Activated CD8-positive, alpha-beta T cell treated with anti-CD3 and anti-CD28 coated beads for 36 hours (primary cell): ENCODE measurements around the gene CDH23. TPM values are rescaled to one million over a fixed set of nuclear protein-coding genes. Genes with fewer than 3 reads are reported as not detected.

Experiments used
- ATAC-seq: fragments of 200-7000 bp; cut with Tn5 transposase; one replicate; pipeline ENCODE4 v1.10.0; 2021; ENCODE audit warnings: mild to moderate bottlenecking, moderate library complexity
- CTCF ChIA-PET: fragments of 350-600 bp; sonication (Branson Sonifier 250); formaldehyde crosslinking; loops from one replicate; lab custom pipeline; 2021; ENCODE audit warnings: antibody characterized with exemption; lab: Charles Lee
- POLR2A ChIA-PET: fragments of 350-600 bp; sonication (Branson Sonifier 250); formaldehyde crosslinking; loops from one replicate; lab custom pipeline; 2021; ENCODE audit warnings: antibody characterized with exemption; lab: Charles Lee
- DNase-seq: peaks from one replicate; pipeline ENCODE4 v3.0.0-alpha.2; 2020
- H3K27ac Mint-ChIP-seq: one replicate; pipeline ENCODE4 v1.8.0; 2021; ENCODE audit warnings: mild to moderate bottlenecking, mixed read lengths
- H3K27me3 Mint-ChIP-seq: one replicate; pipeline ENCODE4 v1.8.0; 2021; ENCODE audit warnings: mixed read lengths
- H3K36me3 Mint-ChIP-seq: one replicate; pipeline ENCODE4 v1.8.0; 2021; ENCODE audit warnings: low read depth, mixed read lengths
- H3K4me1 Mint-ChIP-seq: one replicate; pipeline ENCODE4 v1.8.0; 2021; ENCODE audit warnings: low read depth, mixed read lengths
- H3K4me3 Mint-ChIP-seq: one replicate; pipeline ENCODE4 v1.8.0; 2021; ENCODE audit warnings: mild to moderate bottlenecking, moderate library complexity, mixed read lengths
- H3K9me3 Mint-ChIP-seq: one replicate; pipeline ENCODE4 v1.8.0; 2021; ENCODE audit warnings: mixed read lengths
- intact Hi-C: fragments of 100-400 bp; cut with micrococcal nuclease; formaldehyde crosslinking; loops from one replicate; pipeline ENCODE4 v1.10.0; 2022
- total RNA-seq, 2 experiments: library from RNA; stranded (reverse); gene quantifications; one replicate each; pipeline ENCODE4 v1.2.3, GENCODE V29; 2021
- TF ChIP-seq, protein P1 (sequence below): fragments of 200-600 bp; IDR thresholded peaks from one replicate; pipeline ENCODE4 v1.8.0; 2022; ENCODE audit warnings: antibody characterized with exemption, mild to moderate bottlenecking

Gene CDH23
- total RNA-seq, 2 experiments from 2014 or later, result 2.4 to 2.7 TPM

DNA sequence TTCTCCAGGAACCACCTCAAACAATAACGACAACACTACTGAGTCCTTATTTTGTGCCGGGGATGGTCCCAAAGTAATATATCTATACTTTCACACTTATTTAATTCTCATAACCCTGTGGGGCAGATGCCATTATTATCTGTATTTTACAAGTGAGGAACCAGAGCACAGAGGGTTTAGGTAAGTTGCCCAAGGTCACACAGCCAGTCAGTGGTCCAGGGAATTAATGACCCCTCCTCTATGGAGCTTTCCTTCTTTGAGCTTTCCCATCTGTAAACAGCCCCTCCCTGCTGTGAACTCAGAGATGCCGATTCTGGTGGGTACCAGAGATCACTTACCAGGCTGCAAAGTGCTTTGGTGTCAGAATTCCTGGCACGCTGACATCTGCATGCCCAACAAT lies 217.2 kb downstream of the CDH23 start:
- intact Hi-C loops, result loop anchor here (10.0 kb wide), 1 partner anchor 219 kb away; the partner anchor contains the start of gene CDH23
- CTCF ChIA-PET, result interaction anchor here (1.6 to 2.3 kb wide), 2 partner anchors 83 to 295 kb away, joined by 4 to 6 read pairs; partner anchors contain the start of gene SLC29A3
- no peak overlapping the region for H3K27ac Mint-ChIP-seq

DNA sequence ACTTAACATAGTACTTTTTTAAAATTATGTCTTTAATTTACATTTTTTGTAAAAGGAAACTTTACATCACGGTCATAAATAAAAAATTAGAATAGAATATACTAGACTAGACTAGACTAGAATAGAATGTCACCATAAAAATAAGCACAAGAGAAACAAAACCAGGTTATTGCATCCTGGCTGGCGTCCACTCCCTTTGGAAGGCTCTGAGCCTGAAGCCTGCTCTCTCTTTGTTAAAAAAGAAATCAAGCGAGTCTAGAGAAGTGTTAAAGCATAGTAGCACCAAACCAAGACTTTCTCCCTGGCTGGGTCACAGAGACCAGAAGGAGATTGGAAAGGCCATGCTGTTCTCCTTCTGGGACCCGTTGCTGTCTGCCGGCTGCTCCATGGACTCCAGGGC lies 218.2 kb downstream of the CDH23 start:
- intact Hi-C loops, result loop anchor here (10.0 kb wide), 1 partner anchor 220 kb away; the partner anchor contains the start of gene CDH23
- no peaks in the 10 kb centered on the region for H3K36me3 Mint-ChIP-seq
- DNase-seq (no peak), ATAC-seq (no peak)
- H3K4me3 Mint-ChIP-seq, result no peak overlapping the region
- no peak overlapping the region for H3K27ac Mint-ChIP-seq
- CTCF ChIA-PET, result no interaction called here
- no peaks in the 10 kb centered on the region for H3K9me3 Mint-ChIP-seq
- POLR2A ChIA-PET, result no interaction called here
- H3K4me1 Mint-ChIP-seq, result no peaks in the 10 kb centered on the region
- TF ChIP-seq, protein P1, sequence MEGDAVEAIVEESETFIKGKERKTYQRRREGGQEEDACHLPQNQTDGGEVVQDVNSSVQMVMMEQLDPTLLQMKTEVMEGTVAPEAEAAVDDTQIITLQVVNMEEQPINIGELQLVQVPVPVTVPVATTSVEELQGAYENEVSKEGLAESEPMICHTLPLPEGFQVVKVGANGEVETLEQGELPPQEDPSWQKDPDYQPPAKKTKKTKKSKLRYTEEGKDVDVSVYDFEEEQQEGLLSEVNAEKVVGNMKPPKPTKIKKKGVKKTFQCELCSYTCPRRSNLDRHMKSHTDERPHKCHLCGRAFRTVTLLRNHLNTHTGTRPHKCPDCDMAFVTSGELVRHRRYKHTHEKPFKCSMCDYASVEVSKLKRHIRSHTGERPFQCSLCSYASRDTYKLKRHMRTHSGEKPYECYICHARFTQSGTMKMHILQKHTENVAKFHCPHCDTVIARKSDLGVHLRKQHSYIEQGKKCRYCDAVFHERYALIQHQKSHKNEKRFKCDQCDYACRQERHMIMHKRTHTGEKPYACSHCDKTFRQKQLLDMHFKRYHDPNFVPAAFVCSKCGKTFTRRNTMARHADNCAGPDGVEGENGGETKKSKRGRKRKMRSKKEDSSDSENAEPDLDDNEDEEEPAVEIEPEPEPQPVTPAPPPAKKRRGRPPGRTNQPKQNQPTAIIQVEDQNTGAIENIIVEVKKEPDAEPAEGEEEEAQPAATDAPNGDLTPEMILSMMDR, result no peak
- no peaks in the 10 kb centered on the region for H3K27me3 Mint-ChIP-seq

More for the DNA sequence above, 217.2 kb downstream of the CDH23 start:
- H3K36me3 Mint-ChIP-seq, result no peaks in the 10 kb centered on the region
- no peaks in the 10 kb centered on the region for H3K4me1 Mint-ChIP-seq
- H3K4me3 Mint-ChIP-seq, result no peak overlapping the region
- DNase-seq (no peak), ATAC-seq (no peak)
- H3K27me3 Mint-ChIP-seq, result peaks cover 2% of the 10 kb centered on the region
- no peaks in the 10 kb centered on the region for H3K9me3 Mint-ChIP-seq
- POLR2A ChIA-PET, result interaction anchor here (1.0 kb wide), 1 partner anchor 100 kb away, joined by 3 read pairs; no protein-coding TSS in a partner anchor
- TF ChIP-seq, protein P1, result no peak

DNA sequence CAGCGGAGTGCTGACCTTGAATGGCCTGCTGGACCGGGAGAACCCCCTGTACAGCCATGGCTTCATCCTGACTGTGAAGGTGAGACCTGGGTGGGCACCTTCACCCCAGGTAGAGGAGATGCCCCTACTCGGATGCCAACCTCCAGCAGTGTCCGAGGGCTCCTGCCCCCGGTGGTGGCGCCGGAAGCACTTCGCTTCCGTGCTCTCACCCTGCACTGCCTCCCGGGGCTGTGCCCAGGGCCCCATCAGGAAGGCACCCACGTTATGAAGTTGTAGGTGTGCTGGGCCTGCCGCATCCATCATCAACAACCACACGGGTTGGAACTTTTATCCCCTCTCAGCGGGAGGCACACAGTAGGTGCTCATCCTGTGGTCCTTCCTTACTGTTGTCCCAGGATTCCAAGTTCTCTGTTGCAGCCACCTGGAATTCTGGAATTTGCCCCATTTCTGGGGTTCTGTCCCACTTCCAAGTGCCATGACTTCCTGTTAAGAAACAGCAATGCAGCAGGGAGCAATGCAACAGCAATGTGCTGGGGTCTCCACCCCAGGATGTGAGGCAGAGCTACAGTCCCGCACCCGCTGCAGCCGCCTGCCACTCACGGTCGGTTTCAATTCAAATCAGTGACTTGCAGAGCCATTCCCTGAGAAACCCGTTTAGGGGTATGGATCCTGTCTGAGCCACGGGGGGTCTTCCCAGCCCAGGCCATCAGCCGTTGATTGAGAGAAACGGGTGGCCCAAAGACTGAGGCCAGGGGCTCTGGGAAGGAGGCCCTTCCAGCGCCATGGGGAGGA lies 219.0 kb downstream of the CDH23 start:
- no peak for DNase-seq
- Mint-ChIP-seq H3K27ac (no peak overlapping the region), H3K27me3 (no peaks in the 10 kb centered on the region), H3K9me3 (no peaks in the 10 kb centered on the region), H3K4me1 (no peaks in the 10 kb centered on the region), H3K36me3 (no peaks in the 10 kb centered on the region), H3K4me3 (no peak overlapping the region)
- ChIA-PET POLR2A (no interaction called here), CTCF (interaction anchor here (1.0 kb wide), 1 partner anchor 92 kb away, joined by 3 read pairs; no protein-coding TSS in a partner anchor)
- intact Hi-C loops, result loop anchor here (10.0 kb wide), 1 partner anchor 221 kb away; the partner anchor contains the start of gene CDH23
- TF ChIP-seq, protein P1, result no peak
- no peak for ATAC-seq

DNA sequence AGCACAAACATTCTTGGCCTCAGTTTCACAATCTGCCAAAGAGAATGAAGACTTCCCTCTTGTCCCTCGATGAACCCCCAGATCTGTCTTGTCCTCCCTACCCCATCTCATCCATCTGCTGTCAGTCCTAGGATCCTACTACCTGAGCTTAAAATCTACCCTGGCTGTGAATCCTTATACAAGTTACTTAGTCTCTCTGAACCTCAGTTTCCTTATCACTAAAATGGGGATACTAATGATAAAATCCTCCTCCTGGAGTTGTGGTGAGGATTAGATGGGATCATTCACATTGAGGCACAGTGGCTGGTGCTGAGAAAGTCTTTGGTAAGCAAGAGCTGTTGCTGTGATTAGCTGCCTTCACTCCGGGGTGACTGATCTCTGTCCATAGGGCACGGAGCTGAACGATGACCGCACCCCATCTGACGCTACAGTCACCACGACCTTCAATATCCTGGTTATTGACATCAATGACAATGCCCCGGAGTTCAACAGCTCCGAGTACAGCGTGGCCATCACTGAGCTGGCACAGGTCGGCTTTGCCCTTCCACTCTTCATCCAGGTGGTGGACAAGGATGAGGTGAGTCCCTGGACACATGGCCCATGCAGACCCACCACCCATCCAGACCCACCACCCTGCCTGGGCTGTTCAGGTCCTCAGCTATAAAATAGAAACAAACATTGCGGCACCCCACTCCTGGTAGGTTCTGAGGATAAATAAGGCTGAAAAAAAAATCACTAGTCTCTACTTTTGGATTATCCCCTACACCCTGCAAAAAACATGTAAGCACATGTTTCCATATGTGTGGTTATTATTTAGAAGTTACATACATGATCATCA lies 220.3 kb downstream of the CDH23 start:
- POLR2A ChIA-PET, result interaction anchor here (0.8 kb wide), 1 partner anchor 88 kb away, joined by 3 read pairs; no protein-coding TSS in a partner anchor
- no peaks in the 10 kb centered on the region for H3K4me1 Mint-ChIP-seq
- no peak for ATAC-seq
- H3K27ac Mint-ChIP-seq, result no peak overlapping the region
- H3K9me3 Mint-ChIP-seq, result no peaks in the 10 kb centered on the region
- TF ChIP-seq, protein P1, result no peak
- no peaks in the 10 kb centered on the region for H3K36me3 Mint-ChIP-seq
- H3K27me3 Mint-ChIP-seq, result no peaks in the 10 kb centered on the region
- intact Hi-C loops, result loop anchor here (10.0 kb wide), 1 partner anchor 222 kb away; the partner anchor contains the start of gene CDH23
- no peak for DNase-seq
- no peak overlapping the region for H3K4me3 Mint-ChIP-seq
- CTCF ChIA-PET, result interaction anchor here (1.0 kb wide), 1 partner anchor 91 kb away, joined by 3 read pairs; no protein-coding TSS in a partner anchor
